CD4-positive, alpha-beta T cell treated with Interleukin-15 for 1 hour (primary cell): ENCODE data around the gene KDSR.

ENCODE experiments used
- DNase-seq: peaks from one replicate; pipeline ENCODE4 v3.0.0-alpha.2; 2020

KDSR gene, protein sequence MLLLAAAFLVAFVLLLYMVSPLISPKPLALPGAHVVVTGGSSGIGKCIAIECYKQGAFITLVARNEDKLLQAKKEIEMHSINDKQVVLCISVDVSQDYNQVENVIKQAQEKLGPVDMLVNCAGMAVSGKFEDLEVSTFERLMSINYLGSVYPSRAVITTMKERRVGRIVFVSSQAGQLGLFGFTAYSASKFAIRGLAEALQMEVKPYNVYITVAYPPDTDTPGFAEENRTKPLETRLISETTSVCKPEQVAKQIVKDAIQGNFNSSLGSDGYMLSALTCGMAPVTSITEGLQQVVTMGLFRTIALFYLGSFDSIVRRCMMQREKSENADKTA

GRCh38 chr18:63367053-63367953 is at the start of gene KDSR:
KDSR (minus strand) TSS chr18:63367206; CDS start chr18:63367118, 88 bp downstream.
- peak; percentile 76 for DNase-seq

- no peak for DNase-seq
Observed at GRCh38 chr18:63412953-63413352, 45.9 kb upstream of the KDSR start.

- no peak for DNase-seq
Observed at GRCh38 chr18:63410792-63411191, 43.8 kb upstream of the KDSR start.

GRCh38 chr18:63409301-63409700 is 42.3 kb upstream of the KDSR start:
- DNase-seq, result no peak

DNA sequence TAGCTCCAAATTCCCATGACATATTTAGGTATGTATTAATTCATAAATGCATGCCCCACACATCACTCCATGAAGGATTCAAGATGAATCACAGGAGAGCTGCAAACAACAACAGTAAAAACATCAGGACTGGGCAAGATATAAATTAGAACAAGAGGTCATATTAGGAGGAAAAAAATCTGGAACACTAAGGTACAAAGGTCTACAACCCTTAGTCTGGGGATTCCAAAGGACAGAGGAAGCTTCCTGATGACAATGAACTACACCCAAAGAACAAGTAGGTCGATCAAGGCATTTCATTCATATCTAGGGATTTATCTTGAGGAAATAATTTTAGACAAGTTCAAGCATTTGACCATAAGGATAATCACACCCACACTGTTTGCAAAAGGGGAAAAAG is 40.7 kb upstream of the KDSR start:
- no peak for DNase-seq

DNA sequence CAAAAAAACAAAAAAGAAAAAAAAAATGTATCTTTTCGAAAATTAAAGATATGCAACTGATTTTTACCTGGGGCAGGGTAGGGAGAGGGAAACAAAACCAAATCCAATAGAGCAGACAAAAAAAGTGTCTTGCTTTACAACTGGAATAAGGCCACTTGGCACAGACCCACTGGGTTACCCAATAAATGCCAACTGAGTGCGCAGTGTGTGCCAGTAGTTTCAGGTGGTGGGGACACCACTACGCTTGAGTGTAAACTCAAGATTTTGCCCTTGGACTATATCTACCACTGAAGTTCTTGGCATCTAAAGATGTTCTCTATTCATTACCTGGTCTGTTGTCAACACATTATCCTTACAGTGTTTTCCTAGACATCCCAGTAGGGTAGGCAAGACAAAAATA is 39.0 kb upstream of the KDSR start:
- no peak for DNase-seq

DNA sequence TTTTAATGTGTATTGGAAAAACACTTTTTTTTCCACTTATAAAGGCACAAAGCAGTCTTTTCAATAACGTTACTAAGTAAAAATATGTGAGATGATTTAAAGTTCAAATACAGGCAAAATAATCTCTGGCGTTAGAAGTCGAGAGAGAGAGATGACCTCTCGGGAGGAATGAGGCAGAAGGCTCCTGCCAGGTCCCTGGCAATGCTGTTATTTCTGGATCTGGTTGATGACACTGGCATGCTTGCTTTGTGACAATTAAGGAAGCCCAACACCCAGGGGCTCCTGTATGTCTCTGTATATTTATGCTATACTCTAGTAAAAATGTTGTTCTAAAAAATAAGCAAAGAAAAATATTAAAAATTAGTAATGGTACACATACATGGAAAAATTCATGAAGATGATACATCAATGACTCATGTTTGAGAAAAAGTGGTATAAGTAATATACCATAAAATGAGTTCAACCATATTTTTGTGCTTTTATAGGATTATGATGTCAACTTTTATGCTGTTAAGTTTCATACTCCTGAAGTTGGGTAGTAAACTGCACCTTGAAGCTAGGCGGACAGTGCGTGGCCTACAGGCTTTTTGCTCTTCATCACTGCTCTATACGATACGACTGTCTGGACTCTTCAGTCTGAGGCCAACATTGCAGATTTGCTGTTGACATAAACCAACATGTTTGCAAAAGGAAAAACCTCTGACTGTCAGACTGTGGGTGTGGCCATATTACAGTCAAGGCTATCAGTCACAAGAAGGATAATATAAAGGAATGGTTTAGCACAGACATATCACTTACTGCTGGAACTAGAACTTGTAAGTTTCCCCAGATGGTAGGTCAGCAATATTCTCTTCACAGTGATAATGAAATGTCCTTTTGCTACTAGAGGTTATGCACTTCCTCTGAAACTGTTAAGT is 35.5 kb upstream of the KDSR start:
- no peak for DNase-seq

GRCh38 chr18:63399300-63399699 is 32.3 kb upstream of the KDSR start:
- no peak for DNase-seq

DNA sequence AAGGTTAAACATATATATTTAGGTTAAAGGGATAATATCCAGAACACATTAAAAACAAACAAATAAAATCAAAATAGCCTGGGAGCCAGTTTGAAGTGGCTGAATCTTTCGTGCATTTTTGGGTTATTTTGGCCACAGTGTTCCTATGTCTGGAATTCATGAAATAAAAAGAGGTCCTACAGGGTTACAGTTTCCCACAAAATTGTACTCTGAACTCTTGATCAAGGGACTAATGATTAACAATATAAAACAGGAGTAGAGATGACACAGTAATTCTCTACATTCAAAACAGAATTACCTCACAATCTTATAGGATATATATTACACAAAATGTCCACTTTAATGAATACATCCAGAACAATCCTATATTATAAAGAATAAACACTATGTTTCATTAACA is 30.3 kb upstream of the KDSR start:
- DNase-seq, result no peak

DNA sequence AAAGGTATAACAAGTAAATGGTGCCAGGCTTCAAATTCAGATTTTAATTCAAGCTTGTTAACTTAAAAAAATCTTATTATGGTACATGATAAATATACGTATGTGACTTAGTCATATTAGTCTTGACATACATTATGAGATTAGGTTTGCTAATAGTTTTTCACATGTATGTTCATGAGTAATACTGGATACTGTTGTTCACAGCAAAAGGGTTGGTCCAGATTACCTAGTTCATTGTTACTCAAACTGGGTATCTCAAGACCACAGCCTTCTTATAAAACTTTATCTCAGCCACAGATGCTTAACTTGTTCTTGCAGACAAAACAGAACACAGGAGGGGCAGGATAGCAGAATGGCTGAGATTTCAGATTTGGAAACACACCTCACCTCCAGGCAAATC is 28.5 kb upstream of the KDSR start:
- DNase-seq, result no peak

DNA sequence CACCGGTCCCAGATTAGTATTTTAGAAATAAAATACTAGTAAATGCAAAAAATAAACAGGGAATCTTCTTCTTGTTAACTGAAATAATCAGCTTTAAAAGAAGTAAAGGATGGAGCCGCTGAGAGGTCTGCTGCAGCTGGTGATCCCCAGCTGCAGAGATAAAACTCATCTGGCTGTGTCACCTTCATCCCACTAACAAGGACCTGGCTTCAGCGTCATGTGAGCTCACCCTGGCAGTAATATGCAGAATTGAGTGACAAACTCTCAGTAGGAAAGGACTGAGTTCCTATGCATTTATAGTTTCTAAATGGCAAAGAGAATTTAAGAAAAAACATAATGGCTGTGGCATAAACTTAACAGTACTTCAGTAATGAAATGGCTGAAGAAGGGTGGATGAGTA is 27.9 kb upstream of the KDSR start:
- no peak for DNase-seq

DNA sequence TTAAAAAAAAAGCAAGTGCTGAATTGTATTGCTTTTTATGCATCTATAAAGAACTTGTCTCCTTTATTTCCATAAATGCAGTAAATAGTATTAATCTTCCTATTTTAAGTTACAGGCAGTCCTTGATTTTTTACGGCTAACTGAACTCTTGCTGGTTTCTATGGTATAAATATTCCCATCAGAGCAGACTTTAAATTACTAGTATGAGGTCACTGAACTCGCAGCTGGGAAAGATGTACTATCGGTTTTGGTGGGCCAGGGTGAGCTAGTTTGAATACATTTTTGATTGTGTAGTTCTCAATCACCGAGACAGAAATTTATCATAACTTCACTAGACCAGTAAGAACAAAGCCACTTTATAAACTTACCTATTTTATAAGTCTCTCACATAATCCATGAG is 20.9 kb upstream of the KDSR start:
- DNase-seq, result no peak

DNA sequence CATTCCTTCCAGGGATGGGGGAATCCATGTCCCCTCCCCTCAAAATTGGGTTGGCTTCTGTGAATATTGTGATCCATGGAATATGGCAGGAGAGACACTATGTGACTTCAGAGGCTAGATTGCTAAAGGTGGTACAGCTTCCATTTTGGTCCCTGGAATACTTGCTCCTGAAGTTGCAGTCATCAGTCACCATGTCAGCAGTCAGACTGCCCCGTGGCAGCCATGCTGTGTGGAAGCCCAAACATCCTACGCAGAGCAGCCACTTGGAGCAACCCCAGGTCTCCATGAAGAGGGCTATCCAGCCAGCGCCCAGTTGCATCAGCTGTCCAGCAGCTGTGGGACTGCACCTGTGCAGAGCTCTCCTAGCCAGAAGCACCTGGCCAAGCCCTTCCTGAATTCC is 15.8 kb upstream of the KDSR start:
- DNase-seq, result no peak

DNA sequence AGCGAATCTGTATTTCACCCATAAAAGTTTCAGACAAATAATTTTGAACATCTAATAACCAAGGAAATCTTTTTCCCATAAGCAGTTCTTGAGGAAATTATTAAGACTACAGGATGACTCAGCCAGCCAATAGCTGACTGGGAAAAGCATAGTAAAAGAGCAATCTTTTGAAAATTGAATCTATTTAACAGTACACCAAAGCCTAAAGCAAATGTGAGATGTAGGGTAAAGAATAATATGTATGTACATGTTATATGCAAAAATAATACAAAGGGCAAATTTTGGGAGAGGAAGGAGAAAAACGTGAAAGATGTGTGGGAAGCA is 12.6 kb upstream of the KDSR start:
- no peak for DNase-seq

DNA sequence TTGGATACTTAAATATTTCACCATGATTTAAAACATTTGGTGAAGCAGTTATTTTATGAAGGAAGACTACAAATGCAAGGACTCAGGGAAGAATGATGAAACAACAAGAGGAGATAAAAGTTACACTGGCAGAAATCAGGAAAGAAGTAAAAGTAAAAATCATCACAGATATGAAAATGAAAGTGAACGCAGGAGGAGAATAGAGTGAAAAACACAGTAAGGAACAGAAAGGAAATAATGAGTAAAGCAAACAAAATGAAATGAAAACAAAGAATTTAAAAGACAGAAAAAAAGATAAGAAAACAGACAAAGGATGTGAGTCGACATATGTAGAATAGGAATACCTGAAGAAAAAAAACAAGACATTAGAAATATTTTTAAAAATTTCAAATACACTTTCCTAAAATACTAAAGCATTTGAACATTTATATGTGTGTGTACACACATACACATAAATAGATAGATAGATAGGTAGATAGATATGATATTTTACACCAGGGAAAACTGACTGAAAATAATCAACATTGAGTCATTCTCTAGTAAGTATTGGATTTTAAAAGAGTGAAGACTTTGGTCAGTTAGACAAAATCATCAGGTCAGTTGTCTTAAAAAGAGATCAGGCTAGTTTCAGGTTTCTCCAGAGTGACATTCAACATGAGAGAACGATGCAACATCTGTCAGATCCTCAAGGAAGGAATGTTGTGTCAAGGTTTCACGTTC is 12.1 kb upstream of the KDSR start:
- no peak for DNase-seq

DNA sequence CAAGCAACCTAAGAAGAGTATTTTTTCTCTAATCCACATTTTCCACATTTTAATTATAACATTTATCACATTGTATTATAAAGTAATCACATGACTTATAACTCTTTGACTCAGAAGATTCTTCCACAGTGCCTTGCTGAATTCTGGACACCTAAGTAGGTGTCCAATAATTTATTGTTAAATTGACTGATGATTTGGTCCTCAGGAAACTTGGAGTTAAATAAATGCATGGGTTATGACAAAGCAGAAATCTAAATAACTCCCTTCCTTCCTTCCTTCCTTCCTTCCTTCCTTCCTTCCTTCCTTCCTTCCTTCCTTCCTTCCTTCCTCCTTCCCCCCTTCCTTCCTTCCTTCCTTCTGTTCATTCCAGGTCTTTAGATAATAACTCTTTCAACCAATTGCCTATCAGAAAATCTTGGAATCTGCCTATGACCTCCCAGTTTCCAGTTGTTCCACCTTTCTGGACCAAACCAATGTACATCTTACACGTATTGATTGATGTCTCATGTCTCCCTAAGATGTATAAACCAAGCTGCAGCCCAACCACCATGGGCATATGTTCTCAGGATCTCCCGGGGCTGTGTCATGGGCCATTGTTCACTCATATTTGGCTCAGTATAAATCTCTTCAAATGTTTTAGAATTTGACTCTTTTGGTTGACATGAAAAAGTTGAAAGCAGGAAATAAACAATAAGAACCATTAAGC is 10.4 kb upstream of the KDSR start:
- DNase-seq, result no peak

DNA sequence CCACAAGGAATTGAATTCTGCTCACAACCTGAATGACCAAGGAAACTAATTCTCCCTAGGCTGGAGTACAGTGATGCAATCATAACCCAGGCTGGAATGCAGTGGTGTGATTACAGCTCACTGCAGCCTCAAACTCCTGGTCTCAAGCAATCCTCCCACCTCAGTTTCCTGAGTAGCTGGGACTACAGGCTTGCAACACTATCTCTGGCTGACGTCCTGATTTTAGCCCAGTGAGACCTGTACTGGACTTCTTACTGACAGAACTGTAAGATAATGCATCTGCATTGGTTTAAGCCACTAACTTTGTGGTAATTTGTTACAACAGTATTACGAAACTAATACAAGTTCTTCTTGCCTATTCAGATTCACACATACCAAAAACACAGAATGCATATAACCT is 9.5 kb upstream of the KDSR start:
- DNase-seq, result no peak

GRCh38 chr18:63374540-63374939 is 7.5 kb upstream of the KDSR start:
- DNase-seq, result no peak

DNA sequence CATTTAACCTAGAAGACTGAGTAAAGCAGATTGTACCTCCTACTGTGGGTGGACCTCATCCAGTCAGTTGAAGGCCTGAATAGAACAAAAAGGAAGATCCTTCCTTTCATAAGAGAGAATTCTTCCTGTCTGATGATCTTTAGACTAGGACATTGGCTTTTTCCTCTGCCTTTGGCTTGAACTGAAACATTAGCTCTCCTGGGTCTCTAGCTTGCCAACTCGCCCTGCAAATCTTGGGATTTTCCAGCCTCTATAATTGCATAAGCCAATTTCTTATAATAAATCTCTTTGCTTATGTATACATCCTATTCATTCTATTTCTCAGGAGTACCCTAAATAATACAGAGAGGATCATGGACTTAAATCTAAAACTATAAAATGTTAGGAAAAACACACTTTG is 6.2 kb upstream of the KDSR start:
- no peak for DNase-seq

GRCh38 chr18:63368611-63369010 is 1.6 kb upstream of the KDSR start:
- DNase-seq, result no peak

DNA sequence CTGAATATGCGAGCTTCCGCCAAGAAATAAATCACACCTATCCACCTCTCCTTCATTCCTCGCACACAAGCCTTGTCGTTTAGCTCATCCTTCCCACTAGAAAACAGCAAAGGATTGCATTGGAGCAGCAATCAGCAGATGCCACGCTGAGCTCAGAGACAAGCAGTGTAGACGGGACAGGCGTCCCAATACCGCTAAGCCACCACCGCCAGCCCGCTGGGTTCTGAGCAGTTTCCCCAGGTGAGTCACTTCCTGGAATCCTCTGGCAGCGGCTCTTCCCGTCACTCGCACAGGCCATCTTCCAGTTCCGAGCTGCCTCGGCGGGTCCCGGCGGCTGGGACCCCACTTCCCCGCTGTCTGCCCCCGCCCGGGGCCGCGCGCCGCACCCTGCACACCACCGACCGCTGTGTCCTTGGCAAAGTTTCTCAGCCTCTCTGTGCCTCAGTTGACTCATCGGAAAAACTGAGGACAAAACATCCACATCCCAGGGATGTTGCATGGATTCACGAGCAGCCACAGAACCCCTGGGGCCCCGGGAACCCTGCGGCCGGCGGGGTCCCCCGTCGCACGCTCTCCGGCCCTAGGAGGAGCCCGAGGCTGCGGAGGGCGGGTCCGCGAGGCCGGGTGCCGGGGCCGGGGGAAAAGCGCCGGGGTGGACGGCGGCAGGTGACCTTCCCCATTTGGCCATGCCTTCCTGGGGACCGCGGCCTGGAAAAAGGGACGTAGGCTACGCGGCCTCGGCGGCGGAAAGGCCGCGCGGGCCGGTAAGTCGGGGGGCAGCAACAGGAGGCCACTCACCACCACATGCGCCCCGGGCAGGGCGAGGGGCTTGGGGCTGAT is 573 bp downstream of the KDSR start:
- peak; percentile 56 for DNase-seq
